ENCODE data around the gene OGFR. TPM values are rescaled to one million over a fixed set of nuclear protein-coding genes. Genes with fewer than 3 reads are reported as not detected.

The OGFR gene
- total RNA-seq, 6 experiments from 2014 or later, result 37.8 to 42.2 (median 39.0) TPM

DNA sequence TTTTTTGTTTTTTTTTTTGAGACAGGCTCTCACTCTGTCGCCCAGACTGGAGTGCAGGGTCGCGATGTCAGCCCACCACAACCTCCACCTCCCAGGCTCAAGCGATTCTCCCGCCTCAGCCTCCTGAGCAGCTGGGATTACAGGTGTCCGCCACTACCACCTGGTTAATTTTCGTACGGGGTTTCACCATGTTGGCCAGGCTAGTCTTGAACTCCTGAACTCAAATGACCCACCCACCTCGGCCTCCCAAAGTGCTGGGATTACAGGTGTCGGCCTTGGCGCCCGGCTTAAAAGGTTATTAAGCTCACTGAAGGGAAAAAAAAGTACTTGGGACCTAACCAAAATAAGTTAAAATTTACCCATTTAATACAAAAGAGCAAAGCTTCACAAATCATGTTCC is 55.1 kb downstream of the OGFR start:
- H3K27ac Mint-ChIP-seq, result no peak overlapping the region
- peaks cover 25% of the 10 kb centered on the region for H3K4me1 Mint-ChIP-seq (ENCODE audit: low read depth)
- H3K9me3 Mint-ChIP-seq, result no peaks in the 10 kb centered on the region; the same call in 1 of the 2 replicates
- H3K4me3 Mint-ChIP-seq, result peak overlapping the region; percentile 86
- TF ChIP-seq, protein P1, sequence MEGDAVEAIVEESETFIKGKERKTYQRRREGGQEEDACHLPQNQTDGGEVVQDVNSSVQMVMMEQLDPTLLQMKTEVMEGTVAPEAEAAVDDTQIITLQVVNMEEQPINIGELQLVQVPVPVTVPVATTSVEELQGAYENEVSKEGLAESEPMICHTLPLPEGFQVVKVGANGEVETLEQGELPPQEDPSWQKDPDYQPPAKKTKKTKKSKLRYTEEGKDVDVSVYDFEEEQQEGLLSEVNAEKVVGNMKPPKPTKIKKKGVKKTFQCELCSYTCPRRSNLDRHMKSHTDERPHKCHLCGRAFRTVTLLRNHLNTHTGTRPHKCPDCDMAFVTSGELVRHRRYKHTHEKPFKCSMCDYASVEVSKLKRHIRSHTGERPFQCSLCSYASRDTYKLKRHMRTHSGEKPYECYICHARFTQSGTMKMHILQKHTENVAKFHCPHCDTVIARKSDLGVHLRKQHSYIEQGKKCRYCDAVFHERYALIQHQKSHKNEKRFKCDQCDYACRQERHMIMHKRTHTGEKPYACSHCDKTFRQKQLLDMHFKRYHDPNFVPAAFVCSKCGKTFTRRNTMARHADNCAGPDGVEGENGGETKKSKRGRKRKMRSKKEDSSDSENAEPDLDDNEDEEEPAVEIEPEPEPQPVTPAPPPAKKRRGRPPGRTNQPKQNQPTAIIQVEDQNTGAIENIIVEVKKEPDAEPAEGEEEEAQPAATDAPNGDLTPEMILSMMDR (IDR thresholded peaks at IDR 0.05), result no peak
- DNase-seq, result no peak
- peaks cover 12% of the 10 kb centered on the region for H3K36me3 Mint-ChIP-seq (ENCODE audit: low read depth)
- peaks cover 2% of the 10 kb centered on the region; the same call in 1 of the 2 replicates for H3K27me3 Mint-ChIP-seq (ENCODE audit: insufficient read depth)

DNA sequence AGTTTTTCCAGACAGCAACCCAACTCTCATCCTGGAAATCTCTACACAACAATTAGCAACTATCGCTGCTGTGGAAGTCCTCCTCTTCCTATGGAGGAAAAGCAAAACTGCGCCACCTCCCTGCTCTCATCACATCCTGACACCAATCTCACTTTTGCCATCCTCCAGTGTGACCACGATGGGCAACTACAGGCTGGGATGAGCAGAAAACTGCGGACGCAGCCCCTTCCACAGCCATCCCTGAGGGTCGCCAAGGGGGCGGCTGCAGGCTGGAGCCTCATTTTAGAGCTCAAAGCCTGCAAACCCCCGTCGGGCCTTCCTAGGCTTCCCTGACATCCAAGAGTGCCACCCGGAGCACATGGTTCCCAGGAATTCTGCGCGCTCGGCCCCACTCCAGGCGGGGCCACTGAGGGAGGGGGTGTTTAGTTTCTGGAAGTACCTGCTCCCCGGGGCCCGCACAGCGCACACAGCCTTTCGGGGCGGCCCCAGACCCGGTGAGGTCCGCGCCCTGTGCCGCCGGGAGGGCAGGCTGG is 55.8 kb downstream of the OGFR start:
- TF ChIP-seq, protein P1 (IDR thresholded peaks at IDR 0.05), result no peak; the same call in 1 of the 2 replicates
- no peaks in the 10 kb centered on the region; the same call in 1 of the 2 replicates for H3K9me3 Mint-ChIP-seq
- peak overlapping the region; percentile 86 for H3K4me3 Mint-ChIP-seq
- peak overlapping the region; percentile 48; the same call in 1 of the 2 replicates for H3K27ac Mint-ChIP-seq
- peaks cover 25% of the 10 kb centered on the region for H3K4me1 Mint-ChIP-seq (ENCODE audit: low read depth)
- H3K36me3 Mint-ChIP-seq (ENCODE audit: low read depth), result peaks cover 12% of the 10 kb centered on the region; the same call in 1 of the 2 replicates
- peak; percentile 21 for DNase-seq
- H3K27me3 Mint-ChIP-seq (ENCODE audit: insufficient read depth), result peaks cover 2% of the 10 kb centered on the region; the same call in 1 of the 2 replicates

DNA sequence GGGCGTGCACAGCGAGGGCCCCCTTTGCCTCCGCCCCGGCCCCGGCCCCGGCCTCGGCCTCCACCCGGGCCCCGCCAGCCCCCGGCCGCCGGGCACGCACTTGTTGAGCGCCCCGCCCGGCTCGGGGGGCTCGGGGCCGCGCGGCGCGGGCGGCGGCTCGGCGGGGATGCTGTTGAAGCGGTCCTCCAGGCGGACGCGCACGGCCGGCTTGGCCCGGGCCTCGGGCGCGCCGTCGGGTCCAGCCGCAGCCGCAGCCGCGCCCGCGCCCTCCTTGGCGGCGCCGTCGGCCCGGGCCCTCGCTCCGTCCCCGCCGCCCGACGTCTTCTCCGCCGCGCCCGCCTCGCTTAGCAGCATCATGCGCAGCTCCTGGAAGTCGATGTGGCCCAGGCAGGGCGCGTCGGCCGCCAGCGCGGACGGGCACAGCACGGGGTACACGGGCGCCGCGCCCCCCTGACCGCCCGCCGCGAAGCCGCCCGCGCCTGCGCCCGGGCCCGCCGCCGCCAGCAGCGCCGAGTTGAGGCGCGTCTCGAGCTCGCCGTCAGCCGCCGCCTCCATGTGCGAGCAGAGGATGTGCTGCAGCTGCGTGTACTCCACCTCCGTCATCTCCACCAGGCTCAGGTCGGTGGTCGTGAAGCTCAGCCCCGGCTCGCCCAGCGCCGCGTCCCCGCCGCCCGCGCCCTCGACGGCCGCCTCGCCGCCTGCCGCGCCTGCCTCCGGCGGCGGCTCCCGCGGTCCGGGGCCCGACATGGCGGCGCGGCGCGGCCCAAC is 56.5 kb downstream of the OGFR start:
- Mint-ChIP-seq H3K4me3 (no peak overlapping the region; the same call in 1 of the 2 replicates), H3K36me3 (ENCODE audit: low read depth) (peaks cover 12% of the 10 kb centered on the region; the same call in 1 of the 2 replicates), H3K27me3 (ENCODE audit: insufficient read depth) (peaks cover 6% of the 10 kb centered on the region; the same call in 1 of the 2 replicates)

DNA sequence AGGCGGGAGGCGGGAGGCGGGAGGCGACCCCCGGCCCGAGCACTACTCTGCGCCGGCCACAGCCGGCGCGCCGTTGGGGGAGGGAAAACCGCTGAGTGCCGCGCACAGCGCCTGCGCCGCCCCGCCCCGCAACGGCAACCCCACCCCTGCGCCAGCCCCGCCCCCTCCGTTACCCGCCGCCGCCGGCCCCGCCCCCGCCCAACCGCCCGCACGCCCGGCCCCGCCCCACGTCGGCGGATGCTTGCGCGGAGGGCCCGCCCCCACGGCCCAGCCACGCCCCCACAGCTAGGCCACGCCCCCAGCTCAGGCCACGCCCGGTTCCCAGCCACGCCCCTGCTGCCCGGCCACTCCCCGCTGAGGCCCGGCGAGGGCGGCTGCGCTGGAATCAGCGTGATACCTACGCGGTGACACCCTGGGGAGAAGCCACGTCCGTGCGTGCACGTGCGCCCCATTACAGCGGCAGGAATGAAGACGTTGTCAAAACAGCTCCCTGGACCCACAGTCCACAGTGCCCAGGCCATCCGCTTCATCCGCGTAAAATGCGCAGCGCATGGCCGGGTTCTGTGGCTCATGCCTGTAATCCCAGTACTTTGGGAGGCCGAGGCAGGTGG is 57.2 kb downstream of the OGFR start, which contains the start of gene TCFL5:
TSS of gene TCFL5 (minus strand) at position 97 of the 611 bp plus-strand sequence. CDS start 152 bp downstream, outside the sequence.
- TF ChIP-seq, protein P1 (IDR thresholded peaks at IDR 0.05), result no peak

More for the DNA sequence above, 56.5 kb downstream of the OGFR start:
- H3K4me1 Mint-ChIP-seq (ENCODE audit: low read depth), result peaks cover 25% of the 10 kb centered on the region
- H3K9me3 Mint-ChIP-seq, result no peaks in the 10 kb centered on the region; the same call in 1 of the 2 replicates
- no peak for DNase-seq
- TF ChIP-seq, protein P1 (IDR thresholded peaks at IDR 0.05), result no peak
- H3K27ac Mint-ChIP-seq, result no peak overlapping the region

More for the DNA sequence above, 57.2 kb downstream of the OGFR start, which contains the start of gene TCFL5:
- H3K4me1 Mint-ChIP-seq (ENCODE audit: low read depth), result peaks cover 25% of the 10 kb centered on the region
- H3K9me3 Mint-ChIP-seq, result no peaks in the 10 kb centered on the region; the same call in 1 of the 2 replicates
- peaks cover 8% of the 10 kb centered on the region; the same call in 1 of the 2 replicates for H3K27me3 Mint-ChIP-seq (ENCODE audit: insufficient read depth)
- DNase-seq, result peak; percentile 75
- H3K27ac Mint-ChIP-seq, result peak within 1 kb of the TSS; percentile 48; the same call in 1 of the 2 replicates
- H3K36me3 Mint-ChIP-seq (ENCODE audit: low read depth), result peaks cover 11% of the 10 kb centered on the region; the same call in 1 of the 2 replicates
- H3K4me3 Mint-ChIP-seq, result peak within 1 kb of the TSS; percentile 86

Other genes starting within 250 kb of the OGFR start
- gene SLCO4A1, start 162.3 kb upstream of the OGFR start, total RNA-seq (2021; fragmentation: NEBNext Ultra II Directional; extraction: Animal tissue kit (Norgen Biotek cat#: 25700)), result 1 to 10 TPM; 2.7 to 6.5 (median 3.4) TPM
- gene NTSR1, start 96.0 kb upstream of the OGFR start, total RNA-seq (2021; fragmentation: NEBNext Ultra II Directional; extraction: Animal tissue kit (Norgen Biotek cat#: 25700)), result 1 to 10 TPM; 3.1 to 6.5 (median 5.6) TPM
- gene MRGBP, start 8.4 kb upstream of the OGFR start, total RNA-seq (2021; fragmentation: NEBNext Ultra II Directional; extraction: Animal tissue kit (Norgen Biotek cat#: 25700)), result 10 to 100 TPM; 14.9 to 17.8 (median 16.6) TPM
- gene COL9A3, start 12.2 kb downstream of the OGFR start, total RNA-seq (2021; fragmentation: NEBNext Ultra II Directional; extraction: Animal tissue kit (Norgen Biotek cat#: 25700)), result under 1 TPM in 3 of 6 experiments, not detected in 3; 0.07 to 0.34 (median 0.09) TPM
- 10 to 100 TPM; 19.9 to 25.2 (median 21.1) TPM for gene TCFL5, start 57.0 kb downstream of the OGFR start, total RNA-seq (2021; fragmentation: NEBNext Ultra II Directional; extraction: Animal tissue kit (Norgen Biotek cat#: 25700))
- gene DIDO1, start 121.7 kb downstream of the OGFR start, total RNA-seq (2021; fragmentation: NEBNext Ultra II Directional; extraction: Animal tissue kit (Norgen Biotek cat#: 25700)), result 10 to 100 TPM; 31.9 to 36.1 (median 34.8) TPM
- gene GID8, start 133.3 kb downstream of the OGFR start, total RNA-seq (2021; fragmentation: NEBNext Ultra II Directional; extraction: Animal tissue kit (Norgen Biotek cat#: 25700)), result 10 to 100 TPM; 19.1 to 26.9 (median 22.6) TPM
- gene SLC17A9, start 147.9 kb downstream of the OGFR start, total RNA-seq (2021; fragmentation: NEBNext Ultra II Directional; extraction: Animal tissue kit (Norgen Biotek cat#: 25700)), result 10 to 100 TPM; 32.8 to 47.0 (median 35.7) TPM
- not detected for gene BHLHE23, start 202.1 kb downstream of the OGFR start, total RNA-seq (2021; fragmentation: NEBNext Ultra II Directional; extraction: Animal tissue kit (Norgen Biotek cat#: 25700))